Left forelimb (tissue), 1 donor: ENCODE measurements around the gene IMMP1L.
"Not testable (repeated sequence)": the region's sequence is repeated elsewhere in the genome, so short reads cannot be mapped to it uniquely, and the experiment has no call there.

Experiments
- DNase-seq: peaks from one replicate; pipeline ENCODE4 v3.0.0-alpha.2; 2018; ENCODE audit warnings: low spot score

The IMMP1L gene

DNA sequence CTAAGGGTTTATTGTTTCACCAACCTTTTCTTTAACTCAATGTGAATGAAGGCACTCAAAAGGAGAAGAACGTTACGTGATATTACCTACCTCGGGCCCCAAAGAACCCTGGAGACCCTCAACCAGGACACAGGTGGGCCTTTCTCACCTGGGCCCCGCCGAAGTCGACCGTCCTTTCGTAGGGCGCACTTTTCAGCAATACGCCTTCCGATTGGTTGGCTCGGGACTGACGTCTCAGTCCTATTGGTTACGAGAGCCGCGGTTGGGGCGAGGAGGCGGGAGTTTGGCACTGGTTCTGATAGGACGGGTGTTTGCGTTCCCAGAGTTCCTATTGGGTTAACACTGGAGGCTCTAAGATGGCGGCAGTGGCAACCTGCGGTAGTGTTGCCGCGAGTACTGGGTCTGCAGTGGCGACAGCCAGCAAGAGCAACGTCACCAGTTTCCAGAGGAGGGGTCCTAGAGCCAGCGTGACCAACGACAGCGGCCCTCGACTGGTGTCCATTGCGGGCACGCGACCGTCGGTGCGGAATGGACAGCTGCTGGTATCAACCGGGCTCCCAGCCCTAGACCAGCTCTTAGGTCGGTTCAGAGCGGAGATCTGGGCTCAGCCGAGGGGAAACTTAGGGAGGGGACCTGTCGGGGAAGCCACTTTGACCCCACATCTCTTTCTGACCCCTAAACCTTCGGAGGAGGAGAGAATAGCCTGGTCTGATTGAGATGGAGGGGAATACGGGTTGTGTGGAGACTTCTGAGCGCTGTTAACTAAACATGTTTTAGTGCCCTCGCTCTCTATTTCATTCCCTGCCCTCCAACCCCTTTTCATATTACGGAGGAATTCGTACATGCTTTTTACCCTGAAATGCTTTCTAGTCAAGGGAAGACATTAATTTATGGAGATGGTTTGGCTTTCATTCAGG lies at the start of gene IMMP1L, which contains the start of gene ELP4:
TSS of gene IMMP1L (minus strand) at position 194 of the 917 bp plus-strand sequence. CDS start 46,346 bp downstream, outside the sequence.
TSS of gene ELP4 (plus strand) at position 339 of the 917 bp plus-strand sequence. CDS start at position 357, 18 bp downstream.
- DNase-seq, result peak; percentile 96

GRCh38 chr11:31558001-31558400 lies 48.6 kb upstream of the IMMP1L start:
- DNase-seq, result no peak

DNA sequence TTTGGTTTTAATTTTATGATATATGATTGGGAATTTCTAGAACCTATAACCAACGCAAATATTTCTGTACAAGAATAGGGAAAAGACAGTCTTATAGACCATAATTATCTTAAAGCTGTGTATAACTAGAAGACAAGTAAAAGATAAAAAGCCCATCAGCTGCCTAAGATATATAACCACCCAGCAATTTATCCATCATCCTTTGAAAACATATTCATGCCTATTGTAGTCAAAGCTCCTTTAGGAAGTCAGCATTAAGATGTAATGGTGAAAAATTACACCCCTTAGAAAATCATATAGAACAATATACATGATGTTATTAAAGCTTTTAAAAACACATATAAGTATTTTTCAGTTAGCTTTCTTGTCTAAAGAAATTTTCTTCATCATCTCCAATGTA lies 46.5 kb upstream of the IMMP1L start:
- DNase-seq, result no peak

DNA sequence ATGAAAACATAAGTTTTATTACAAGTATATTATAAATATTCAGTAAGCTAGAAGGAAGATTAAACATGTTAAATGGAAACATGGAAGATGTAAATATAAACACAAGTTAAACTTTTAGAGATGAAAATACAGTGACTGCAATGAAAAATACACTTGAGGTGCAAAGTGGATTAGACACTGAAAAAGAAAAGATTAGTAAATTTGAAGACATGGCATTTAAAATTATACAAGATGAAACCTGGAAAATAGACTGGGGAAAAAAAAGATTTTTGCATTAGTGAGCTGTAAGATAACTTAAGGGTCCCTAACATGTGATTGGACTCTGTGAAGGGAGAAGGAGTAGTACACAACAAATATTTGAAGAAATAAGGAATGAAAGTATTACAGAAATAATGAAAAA lies 33.4 kb upstream of the IMMP1L start:
- DNase-seq, result no peak

DNA sequence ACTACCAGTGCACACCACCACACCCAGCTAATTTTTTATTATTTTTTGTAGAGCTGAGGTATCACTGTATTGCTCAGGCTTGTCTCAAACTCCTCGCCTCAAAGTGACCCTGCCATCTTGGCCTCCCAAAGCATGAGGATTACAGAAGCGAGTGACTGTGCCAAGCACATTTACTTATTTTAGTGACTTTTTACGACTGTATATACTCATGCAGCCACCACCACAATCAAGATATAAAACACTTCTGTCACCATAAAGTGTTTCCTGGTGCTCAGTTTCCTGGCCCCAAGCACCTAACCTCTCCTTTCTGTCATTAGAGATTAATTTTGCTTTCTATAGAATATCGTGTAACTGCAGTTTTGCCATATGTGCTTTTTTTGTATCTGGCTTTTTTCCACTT lies 26.1 kb upstream of the IMMP1L start:
- DNase-seq, result no peak

DNA sequence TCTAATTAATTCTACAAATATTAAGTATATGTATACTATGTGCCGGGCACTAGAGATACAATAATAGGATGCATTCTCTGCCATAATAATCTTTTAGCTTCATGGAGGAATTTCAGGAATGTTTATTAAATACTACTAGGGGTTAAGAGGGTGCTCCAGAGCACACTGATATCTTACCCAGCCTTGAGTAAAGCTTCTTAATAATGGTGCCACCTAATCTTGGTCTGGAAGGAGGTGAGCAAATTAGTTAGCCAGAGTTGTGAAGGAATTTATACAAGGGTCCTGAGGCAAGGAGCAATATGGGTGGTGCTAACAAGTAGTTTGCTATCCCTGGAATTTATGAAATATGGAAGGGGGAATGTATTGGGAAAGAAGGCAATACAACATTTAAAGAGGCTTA lies 21.9 kb upstream of the IMMP1L start:
- no peak for DNase-seq

DNA sequence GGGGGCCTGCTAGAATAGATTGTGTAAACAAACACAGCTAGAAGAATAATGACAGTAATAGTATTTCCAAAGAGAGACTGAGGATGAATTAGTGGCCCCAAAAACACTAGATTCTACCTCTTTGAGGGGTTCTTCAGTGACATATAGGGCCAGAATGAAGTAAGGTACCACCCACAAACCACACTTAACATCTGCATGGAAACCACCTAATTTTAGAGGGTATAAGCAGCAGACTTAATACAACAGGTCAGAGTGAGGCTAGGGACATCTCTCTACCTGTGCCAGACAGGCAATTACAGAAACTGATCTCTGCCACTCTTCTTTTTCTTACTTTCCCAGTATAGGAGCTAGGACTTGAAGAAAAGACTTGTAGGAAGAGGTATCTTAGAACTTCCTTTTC lies 20.3 kb upstream of the IMMP1L start:
- DNase-seq, result no peak

DNA sequence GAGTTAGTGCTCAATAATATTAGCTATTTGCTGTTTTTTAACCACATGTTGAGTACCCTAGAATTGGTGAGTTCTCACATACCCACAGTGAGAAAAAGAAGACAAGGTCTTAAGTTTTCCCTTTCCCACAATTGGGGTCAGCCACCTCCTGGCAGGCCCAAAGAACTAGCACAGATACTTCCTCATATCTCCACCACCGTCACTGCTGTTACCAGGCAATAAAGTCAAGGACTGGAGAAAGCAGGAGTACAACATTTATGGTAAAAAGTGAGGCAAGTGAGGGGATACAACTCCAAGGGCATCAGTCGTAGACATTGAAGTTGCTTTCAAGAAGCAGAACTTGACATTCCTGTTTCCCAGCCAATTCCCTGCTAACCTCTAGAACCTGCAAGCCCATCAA lies 19.8 kb upstream of the IMMP1L start:
- DNase-seq, result no peak

- DNase-seq, result no peak
Observed at GRCh38 chr11:31521497-31522150, 12.2 kb upstream of the IMMP1L start.

GRCh38 chr11:31512117-31512516 lies 2.7 kb upstream of the IMMP1L start:
- no peak for DNase-seq

- no peak for DNase-seq
Observed at GRCh38 chr11:31509051-31509428, 382 bp downstream of the IMMP1L start.

DNA sequence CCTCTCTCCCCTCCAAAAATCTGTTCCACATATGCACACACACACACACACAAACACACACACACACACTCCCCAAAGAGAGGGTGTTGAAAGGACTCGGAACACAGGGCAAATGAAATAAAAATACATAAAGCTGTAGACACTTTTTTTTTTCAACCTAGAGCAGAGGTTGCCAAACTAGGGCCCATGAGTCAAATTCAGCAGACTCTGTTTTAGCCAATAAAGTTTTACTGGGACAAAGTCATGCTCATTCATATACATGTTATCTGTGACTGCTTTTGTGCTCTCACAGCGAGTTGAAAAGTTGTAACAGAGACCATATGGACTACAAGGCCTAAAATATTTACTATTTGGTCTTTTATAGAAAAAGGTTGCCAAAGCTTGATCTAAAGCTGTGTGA lies 8.9 kb downstream of the IMMP1L start:
- DNase-seq, result no peak

DNA sequence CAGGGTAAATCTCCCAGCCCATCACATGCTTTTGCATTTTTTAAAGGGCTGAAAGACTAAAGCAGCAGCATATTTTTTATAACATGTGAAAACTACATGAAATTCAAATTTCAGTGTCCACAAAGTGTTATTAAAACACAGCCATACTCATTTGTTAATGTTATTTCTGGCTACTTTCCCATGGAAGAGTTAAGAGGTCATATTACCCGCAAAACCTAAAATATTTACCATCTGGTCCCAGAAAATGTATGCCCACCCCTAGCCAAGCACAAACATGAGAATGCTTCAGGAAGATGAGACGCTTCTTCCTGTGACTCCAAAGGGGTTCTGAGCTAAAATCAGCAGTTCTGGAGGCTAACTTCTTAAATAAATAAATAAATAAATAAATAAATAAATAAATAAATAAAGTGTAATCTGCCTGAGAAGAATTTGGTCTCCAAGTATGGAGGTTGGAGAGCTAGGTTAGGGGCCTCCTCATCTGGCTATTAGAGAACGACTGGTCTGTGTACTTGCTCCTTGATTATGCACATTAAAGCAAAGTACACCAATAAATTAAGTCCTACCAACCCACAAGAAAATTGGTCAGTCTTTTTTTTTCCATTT lies 9.7 kb downstream of the IMMP1L start:
- DNase-seq, result no peak

- not testable (repeated sequence) for DNase-seq
Observed at GRCh38 chr11:31493762-31494161, 15.7 kb downstream of the IMMP1L start.

GRCh38 chr11:31493235-31493634 lies 16.2 kb downstream of the IMMP1L start:
- no peak for DNase-seq

GRCh38 chr11:31492320-31492913 lies 17.0 kb downstream of the IMMP1L start:
- DNase-seq, result no peak

- DNase-seq, result no peak
Observed at GRCh38 chr11:31487848-31488247, 21.6 kb downstream of the IMMP1L start.

GRCh38 chr11:31484497-31484896 lies 24.9 kb downstream of the IMMP1L start:
- DNase-seq, result no peak

DNA sequence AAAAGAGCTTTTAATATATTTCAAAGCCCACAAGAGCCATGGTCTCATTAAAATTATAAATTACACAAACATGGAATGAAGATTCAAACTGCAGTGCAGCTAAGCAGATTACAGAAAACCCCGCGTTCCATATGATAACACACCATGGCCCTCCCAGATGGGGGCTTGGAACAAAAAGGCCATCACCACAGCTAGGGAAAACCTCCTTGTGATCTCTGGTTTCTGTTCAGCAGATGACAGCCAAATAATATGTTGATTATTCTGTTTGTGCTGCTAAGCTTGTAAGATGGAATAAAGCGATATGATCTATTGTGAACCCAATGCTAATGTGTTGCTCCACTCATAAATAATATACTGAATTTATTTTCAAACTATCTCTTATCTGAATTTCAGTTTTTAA lies 28.5 kb downstream of the IMMP1L start:
- no peak for DNase-seq

GRCh38 chr11:31479066-31479465 lies 30.4 kb downstream of the IMMP1L start:
- DNase-seq, result no peak

DNA sequence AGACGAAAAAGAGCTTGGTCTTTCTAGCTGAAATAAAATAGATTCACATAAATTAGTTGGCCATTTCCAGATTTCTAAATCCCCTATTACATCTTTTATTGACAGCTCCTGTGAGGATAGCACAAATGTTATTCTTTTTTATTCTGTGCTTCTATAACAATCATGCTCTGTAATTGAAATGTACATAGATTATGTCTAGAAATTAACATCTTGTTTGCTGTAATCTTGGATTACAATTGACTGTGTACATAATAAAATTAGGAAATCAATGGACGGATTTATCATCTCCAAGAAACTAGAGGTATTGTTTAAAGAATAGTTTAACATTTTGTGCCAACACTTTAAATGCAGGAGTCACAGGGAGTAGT lies 31.2 kb downstream of the IMMP1L start:
- DNase-seq, result no peak

GRCh38 chr11:31477528-31478222 lies 31.7 kb downstream of the IMMP1L start:
- no peak for DNase-seq
